Iris pigment epithelial cell (primary cell): ENCODE measurements around the gene SLC24A4.

Experiments
- DNase-seq: peaks from one replicate; pipeline ENCODE4 v3.0.0-alpha.2; 2011; ENCODE audit warnings: low read depth

SLC24A4 gene

DNA sequence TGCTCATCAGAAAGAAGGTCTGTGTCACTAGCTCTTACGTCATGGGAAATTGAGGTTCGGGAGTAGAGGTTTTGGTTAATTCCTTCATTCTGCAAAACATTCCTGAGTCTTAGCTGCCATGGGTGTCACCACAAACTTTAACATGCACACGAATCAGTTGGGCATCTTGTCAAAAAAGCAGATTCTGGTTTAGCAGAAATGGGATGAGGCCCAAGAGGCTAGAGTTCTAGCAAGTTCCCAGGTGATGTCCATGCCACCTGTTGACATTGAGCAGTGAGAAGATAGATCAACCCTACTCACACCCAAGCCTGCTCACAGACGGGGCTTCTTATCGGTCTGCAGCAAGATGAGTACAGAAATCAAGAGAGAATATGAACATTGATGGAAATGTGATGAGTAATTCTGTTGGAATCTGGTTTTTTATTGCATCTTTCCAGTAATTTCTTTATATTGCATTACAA lies 179.0 kb downstream of the SLC24A4 start:
- DNase-seq: peak; percentile 88

DNA sequence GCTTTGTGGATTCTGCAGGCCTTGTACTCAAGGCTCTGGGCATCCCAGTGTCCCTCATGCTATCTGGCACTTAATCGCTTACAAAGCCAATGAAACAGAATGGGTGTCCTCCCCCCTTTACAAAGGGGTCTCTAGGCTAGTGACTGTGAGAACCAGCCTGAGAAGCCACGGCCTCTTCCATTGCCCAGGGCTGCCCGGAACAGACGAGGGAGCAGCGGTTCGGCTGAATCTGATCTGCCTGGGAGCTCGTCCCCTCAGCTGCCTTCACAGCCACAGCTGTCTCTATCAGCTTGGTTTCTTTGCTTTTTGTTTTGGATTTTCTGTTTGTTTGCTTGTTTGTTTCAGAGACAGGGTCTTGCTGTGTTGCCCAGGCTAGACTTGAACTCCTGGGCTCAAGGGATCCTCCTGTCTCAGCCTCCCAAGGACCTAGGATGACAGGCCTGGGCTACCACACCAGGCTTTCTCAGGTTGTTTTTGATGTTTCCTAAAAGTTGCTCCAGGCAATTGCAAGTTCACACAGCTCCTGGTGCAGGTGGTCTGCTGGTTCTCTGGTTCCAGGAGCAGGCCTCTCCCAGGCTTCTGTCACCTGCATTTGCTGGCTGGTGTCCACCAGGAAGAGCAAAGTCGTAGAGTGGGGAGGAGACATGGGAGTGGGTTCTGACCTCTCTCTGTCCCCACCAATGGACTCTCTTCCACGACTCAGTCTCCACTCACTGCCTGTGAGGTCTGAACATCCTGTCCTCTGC lies 179.7 kb downstream of the SLC24A4 start:
- DNase-seq: no peak

DNA sequence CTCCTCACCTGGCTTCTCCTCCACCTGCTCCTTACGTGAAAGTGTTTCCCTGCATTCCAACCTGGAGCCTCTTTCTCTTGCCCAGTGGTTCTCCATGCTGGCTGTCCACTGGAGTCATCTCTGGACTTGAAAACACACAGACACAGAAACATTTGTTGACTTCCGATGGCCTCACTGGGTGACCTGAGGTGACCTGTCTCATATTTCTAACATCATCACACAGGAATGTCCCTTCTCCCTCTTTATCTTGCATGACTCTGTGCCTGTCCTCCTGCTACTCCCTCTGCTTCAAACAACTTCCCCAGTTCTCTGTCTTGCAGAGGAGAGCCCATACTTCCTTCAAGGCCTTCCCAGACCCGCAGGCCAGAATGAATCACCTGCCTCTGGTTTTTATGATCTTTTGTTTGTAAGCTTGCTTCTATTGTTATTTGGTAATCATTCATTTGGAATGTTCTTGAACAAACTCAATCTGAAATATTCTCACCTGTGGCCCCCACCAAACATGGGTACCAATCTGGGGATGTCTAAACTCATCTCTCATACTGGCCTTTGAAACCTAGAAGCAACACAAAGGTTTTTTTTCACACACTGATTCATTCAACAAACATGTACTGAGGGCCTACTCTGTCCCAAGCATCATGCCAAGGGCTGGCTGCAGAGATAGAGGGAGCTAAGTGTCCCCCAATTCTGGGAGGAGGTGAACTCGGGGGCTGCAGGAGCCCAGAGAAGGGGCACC lies 181.0 kb downstream of the SLC24A4 start:
- DNase-seq: peak; percentile 71

DNA sequence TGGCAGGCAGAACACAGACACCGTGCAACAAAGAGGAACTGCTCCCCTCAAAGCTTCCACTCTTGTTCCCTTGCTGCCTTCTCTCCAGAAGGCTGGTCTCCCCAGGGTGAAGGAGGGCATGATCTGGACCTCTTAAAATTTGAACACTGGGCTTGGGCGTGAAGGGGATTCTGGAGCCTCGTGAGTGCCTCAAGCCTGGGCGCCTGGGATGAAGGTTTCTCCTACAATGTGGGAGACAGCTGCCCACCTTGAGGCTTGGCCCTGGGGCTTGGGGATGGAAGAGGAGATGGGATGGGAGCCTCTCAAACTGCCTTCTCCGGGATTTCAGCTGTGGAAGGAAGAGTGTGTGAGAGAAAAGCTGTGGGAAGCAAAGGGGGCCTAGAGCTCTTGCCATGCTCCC lies 182.9 kb downstream of the SLC24A4 start:
- DNase-seq: no peak

DNA sequence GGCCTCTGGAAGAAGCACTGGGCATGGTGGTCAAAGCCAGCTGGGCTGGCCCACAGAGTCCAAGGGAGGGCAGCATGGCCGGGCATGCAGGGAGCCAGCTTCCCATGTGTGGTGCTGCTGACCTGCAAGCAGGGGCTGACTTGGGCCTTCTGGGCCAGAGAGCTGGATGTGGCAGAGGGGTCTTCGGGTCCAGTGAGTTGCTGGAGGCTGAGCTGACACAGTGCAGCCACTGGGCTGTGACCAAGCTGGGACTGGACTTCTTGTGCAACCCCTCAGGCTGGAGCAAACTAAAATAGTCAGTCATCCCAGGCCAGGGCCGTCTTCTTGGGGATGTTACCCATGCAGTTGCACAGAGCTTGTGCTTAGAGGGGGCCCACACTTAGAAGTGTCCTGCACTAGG lies 183.3 kb downstream of the SLC24A4 start:
- no peak for DNase-seq

DNA sequence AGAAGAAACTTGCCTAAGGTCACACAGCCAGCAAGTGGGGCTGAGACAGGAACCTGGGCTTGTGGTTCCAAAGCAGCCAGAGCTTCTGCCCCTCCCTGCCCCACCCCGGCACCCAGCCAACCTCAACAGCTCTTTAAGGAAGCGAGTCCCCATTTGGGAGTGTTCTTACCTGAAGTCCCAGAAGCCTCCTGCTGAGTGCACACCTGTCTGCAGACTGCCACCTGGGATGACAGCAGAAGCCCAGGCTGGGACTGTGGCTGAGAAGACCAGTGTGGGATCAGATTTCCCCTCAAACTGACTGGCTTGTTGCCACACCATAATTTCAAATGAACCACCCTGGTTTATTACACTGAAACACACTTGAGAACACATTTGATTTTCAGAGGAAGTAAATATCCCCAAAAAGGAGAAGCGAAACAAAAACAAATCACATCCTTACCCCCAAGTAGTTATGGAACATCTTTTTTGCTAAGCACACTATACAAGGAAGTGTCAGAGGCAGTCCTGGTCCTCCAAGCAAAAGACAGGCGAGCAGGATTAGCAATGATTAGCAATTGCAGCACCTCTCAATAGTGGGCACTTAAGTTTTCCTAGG lies 184.3 kb downstream of the SLC24A4 start:
- no peak for DNase-seq

DNA sequence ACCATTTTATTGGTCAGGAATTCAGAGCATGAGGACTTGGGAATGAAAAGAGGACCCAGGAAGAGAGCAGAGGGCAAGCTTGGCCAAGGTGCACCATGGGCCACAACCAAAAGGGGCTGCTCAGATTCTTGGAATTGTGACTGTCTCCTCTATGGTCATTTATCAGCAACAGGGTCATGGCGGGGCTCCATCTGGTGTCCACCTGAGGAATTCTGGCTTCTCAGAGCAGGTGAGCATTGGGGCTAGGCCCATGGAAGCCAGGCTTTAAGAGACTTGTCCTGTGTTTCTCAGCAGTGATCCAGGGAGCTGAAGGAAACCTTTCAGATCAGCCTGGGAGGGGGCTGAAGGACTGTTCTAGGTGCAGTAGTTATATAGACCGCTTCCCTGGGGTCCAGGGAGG lies 188.0 kb downstream of the SLC24A4 start:
- DNase-seq: no peak

DNA sequence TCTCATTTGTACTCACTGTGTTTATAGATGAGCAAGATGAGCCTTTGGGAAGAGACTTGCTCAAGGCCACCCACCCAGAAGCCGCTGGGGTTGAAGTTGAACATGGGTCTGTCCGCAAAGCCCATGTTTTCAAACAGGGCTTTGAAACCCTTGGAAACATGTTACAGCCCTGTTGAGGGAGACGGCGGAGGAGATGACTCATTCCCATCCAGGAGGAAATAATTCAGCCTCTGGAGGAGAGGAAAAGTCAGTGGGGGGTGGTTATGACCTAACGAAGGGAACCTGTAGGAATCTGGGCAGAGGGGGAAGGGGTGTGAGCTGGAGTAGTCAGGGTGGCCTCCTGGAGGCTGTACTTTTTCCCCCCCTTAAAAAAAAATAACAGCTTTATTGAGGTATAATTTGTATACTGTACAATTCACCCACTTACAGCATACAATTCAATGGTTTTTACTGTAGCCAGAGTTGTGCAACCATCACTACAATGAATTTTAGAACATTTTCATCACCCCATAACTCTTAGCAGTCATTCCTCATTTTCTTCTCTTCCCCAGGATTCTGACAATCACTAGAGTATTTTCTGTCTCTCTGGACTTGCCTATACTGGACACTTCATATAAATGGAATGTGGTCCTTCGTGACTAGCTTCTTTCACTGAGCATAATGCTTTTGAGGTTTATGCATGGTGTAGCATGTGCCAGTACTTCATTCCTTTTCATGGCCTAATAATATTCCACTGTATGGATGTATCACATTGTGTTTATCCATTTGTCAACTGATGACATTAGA lies 188.7 kb downstream of the SLC24A4 start:
- DNase-seq: peak; percentile 91

DNA sequence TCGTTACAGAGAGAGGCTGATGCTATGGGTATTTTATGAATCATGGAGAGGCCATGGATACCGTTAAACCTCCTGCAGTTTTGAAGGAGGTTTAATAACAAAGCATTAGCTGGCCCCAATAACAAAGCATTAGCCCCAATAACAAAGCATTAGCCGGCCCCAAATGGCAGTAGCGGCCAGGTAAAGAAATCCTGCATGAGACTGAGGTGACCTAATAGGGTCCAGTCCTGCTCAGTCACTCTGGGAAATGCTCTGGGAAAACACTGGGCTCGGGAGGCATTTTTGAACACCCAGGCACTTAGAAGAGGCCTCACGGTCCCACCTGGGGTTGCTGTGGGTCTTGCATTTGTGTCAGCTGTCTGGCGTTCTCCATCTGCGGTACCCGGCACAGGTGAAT lies 189.8 kb downstream of the SLC24A4 start:
- no peak for DNase-seq

DNA sequence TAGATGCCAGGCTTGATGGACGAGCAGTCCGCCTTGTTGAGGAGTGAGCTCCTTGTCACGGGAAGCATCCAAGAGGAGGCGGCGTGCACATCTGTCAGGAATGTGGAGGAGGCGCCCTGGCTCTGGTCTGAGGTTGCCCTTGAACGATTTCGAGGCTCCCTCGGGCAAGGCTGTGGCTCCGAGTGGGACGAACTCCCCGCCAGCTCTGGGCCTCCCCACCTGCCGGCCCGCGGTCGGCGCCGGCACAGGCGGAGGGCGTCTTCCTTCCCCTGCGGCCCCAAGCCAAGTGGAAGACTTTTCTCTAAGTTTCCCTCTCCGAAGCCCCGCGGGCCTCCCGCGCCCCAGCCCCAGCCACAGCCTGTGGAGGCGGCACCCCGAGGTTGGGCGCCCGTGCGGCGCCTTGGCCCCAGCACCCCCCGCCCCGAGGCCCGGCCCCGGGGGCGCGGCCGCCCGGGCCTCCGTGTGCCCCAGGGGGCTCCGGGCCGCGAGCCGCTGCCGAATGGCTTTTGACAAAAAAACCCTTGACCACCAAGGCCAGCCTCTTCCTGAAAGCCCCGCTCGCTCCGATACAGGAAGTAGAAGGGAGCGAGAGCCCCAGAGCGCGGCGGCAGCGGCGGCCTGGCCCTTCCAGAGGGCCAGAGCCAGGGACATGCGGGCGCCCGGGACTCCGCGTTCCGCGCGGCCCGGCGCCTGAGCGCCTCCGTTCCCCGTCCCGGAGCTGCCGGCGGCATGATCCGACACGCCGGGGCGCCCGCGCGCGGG lies 190.4 kb downstream of the SLC24A4 start, which contains the start of gene RIN3:
RIN3 (plus strand) TSS at position 578 of the 762 bp plus-strand sequence; CDS start at position 730, 152 bp downstream.
- DNase-seq: peak; percentile 62

DNA sequence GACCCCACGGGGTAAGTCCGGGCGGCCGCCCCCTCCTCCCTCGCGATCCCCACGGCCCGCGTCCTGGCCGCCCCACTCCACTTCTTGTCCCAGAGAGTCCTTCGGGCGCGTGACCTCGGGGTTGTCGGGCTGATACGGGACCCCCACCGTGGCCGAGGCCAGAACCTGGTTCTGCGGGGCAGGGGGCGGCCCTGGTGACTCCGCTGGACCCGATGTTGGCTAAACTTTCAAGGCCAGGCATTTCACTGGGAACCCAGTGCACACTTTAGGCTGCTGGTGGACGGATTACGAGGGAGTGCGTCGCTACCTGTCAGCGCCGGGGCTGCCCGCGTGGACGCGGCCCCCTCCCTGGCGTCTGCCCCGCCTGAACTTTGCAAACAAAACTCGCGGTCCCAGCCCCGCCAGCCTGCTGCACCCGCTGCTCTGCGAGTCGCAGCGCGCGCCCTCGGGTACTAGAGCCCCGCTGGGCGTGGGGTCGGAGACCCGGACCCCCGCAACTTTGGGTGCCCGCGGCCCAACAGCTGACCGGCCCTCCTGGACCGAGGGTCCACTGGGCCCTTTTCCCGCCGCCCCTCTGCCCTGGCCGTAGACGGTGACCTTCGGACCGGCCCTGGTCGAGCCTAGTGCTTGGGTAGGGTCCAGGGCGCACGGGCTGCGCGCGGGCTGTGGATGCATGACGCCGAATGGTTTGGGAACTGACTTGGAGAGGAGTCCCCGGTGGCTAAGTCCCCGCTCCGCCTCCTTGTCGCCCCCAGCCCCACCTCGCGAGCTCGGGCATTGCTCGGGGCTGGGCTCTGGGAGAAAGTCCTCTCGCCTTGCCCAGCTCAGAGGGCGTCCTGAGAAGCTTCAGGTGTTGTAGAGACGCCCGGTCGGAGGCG lies 191.2 kb downstream of the SLC24A4 start:
- DNase-seq: peak; percentile 32

DNA sequence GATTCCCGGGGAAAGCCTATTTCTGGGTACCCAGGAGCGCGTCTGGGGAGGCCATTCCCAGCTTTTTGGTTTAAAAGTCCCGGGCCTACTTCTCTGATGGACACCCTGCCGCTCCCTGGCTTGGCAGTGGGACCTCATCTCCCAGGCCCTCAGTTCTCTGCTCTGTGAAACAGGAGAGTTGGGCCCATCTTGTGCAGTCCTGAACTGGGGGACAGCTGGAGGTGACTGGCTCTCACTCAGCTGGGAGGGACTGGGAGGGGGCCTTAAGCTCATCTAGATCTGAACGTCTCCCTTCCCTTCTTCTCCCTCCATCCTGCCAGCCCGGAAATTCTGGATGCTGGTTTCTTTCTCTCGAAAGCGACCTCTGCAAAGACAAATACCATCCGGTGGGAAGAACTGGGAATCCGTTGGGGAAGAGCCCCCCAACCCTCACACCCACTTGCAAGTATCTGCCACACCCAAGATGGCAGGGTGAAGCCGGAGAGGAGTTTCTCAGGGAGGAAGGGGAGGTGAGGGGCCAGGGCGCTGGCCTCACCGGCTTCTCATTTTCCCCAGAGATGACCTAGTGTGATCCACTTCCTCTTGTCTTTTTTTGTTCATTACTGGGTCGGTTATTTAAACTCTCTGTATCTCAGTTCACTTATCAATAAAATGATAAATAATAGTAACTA lies 192.0 kb downstream of the SLC24A4 start:
- no peak for DNase-seq

DNA sequence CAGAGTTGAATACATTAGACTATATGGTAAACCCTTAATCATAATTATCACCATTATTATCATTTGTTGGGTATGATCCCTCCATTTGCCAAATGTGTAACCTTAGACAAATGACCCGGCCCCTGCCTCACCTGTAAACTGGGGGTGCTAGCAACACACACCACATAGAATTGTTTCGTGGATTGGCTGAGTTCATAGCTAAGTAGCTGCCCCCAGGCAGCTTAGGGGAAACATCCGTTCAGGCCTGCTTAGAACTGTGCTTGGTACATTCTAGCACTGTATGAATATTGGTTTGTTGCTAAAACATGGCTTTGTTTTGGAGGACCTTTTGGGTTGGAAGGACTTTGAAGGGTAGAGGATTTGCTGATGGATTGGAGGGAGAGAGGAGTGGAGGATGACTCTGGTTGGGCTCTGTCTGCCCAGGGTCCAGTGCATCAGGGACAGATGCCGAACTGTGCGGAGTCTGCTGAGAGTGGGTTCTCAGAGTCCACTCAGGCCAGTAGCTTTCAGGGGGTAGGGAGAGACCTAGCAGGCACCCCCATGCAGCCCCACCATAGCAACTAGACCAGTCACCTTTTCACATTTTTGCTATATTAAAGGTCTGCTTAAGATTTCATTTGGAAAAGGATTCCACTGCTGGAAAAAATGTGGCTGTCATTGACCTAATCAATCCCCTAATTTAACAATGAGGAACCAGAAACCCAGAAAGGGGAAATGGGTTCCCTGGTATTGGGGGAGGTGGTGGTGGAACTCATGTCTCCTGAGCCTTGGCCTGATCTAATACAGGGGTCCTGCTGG lies 192.8 kb downstream of the SLC24A4 start:
- no peak for DNase-seq

DNA sequence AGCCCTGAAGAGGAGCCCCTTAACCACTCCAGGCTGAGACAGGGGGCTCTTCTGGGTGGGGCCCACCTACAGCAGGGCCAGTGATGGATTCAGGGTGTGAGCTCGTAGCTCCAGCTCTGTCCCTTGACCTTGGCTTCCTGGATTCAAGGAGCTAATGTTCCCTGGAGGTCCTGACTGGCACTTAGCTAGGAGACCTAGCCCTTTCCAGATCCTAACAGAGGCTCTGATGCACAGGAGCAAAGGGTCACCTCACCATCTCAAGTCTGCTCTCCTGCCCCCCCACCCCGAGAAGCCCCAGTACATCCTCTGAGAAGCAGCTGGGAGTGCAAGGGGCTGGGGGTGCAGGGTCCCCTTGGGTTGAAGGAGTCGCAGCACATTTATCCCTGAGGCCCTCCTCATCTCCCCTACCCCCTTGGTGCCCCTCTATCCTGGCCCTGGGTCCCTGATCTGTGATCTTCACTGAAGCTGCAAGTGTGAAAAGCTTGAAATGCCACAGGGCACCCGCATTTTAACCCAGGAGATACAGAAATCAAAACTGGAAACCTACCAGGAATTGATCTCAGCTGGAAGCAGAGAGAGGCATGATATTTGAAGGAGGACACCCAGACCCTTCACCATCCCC lies 193.5 kb downstream of the SLC24A4 start:
- no peak for DNase-seq

DNA sequence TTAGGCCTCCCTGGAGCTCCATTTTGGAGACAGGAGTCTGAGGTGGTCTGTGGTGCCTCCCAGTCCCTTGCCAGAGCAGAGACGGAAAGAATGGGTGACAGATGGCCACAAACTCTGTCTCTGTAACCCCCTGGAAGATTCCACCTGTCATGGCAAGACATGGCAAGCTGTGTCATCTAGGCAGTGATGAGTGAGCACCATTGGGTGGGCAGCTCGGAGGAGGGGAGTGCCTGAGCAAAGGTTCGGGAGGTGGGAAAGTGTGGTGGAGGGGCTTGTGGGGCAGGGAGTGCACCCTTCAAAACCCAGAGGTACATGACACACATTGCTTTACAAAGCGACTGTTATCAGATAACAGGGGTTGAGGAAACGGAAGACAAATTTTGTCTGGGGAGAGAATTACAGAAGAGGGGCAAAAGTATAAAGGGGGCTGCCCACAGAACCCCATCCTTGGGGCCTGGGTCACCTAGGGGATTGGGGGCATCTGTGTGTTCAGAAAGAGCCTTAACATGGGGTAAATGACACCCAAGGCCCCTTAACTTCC lies 194.1 kb downstream of the SLC24A4 start:
- no peak for DNase-seq

DNA sequence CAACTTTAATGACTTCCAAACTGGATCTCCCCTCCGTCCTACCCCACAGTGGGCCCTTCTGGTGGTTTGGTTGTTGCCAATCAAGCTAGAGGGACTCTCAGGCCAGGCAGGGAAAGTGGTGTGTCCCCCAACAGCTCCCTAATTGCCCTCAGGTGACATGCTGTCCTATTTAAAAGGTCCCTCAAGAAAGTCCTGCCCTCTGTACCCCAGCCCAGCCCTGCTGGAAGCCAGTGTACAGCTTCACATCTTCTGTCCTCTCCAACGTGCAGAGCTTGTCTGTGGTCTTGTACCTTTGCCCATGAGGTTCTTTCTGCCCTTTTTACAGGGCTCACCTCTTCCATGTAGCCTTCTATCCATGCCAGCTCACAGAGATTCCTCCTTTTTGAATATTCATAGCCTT lies 194.8 kb downstream of the SLC24A4 start:
- no peak for DNase-seq

DNA sequence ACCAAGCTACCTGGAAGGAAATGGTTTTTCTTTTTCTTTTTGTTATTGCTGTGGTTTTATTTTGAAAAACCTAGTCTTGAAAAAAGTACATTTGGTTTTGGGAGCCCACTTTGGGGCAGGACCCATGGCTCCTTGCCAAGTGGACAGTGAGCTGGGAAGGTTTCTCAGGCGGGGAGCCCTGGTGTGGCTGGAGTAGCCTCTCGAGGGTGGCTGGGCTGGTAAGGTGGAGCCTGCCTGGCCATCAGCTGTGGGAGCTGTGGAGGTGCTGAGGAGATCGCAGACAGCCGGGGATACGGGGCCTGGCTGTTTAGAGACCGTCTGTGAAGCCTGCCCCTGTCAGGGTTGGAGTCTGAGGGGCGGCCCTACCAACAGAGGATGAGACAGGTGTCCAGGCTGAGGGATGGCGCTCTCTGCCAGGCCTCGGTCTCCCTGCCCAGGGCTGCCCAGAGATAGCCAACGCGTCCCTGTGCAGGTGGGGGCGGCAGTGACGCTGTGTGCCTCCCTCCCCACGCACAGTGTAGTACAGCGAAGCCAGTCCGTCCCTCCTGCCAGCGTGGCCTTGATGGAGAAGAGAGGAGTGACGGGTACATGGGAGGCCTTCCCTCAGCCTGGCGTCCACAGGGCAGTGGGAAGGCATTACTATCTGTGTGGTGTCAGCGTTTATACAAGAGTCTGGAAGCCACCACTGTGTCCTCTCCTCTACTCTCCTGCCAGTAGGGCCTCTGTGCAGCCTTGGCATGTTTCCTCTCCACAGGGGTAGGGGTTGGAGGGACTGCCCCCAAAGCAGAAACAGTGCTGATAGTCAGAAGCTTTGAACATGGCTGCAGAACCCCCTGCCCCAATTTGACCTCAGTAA lies 196.5 kb downstream of the SLC24A4 start:
- DNase-seq: no peak
